Measurements from ENCODE around the gene MTARC2.

The MTARC2 gene

GRCh38 chr1:220787069-220787619 is 39.0 kb downstream of the MTARC2 start:
- ATAC-seq (replicated peaks) (peak; percentile 28 to 48), DNase-seq (no peak)
- Mint-ChIP-seq H3K4me3 (peak overlapping the region; percentile 81), H3K36me3 (peaks cover 3 to 5% of the 10 kb centered on the region in 2 donors), H3K27ac (peak overlapping the region; percentile 56), H3K4me1 (peaks cover 0 to 15% of the 10 kb centered on the region in 2 donors), H3K9me3 (peaks cover 0 to 4% of the 10 kb centered on the region in 2 donors), H3K27me3 (peaks cover 24 to 51% of the 10 kb centered on the region in 2 donors)

- no peak for DNase-seq
- H3K27ac Mint-ChIP-seq: no peak overlapping the region
- ATAC-seq (replicated peaks): no peak
- peaks cover 0 to 15% of the 10 kb centered on the region in 2 donors for H3K4me1 Mint-ChIP-seq
- no peak overlapping the region for H3K4me3 Mint-ChIP-seq
- peaks cover 0 to 4% of the 10 kb centered on the region in 2 donors for H3K9me3 Mint-ChIP-seq
- H3K36me3 Mint-ChIP-seq: peaks cover 3 to 5% of the 10 kb centered on the region in 2 donors
- H3K27me3 Mint-ChIP-seq: peaks cover 24 to 46% of the 10 kb centered on the region in 2 donors
Observed at GRCh38 chr1:220788900-220789299, 40.8 kb downstream of the MTARC2 start.

- H3K4me3 Mint-ChIP-seq: no peak overlapping the region
- peaks cover 18 to 40% of the 10 kb centered on the region in 2 donors for H3K27me3 Mint-ChIP-seq
- ATAC-seq (replicated peaks): no peak
- no peak overlapping the region for H3K27ac Mint-ChIP-seq
- H3K36me3 Mint-ChIP-seq: peaks cover 3 to 5% of the 10 kb centered on the region in 2 donors
- H3K9me3 Mint-ChIP-seq: peaks cover 0 to 4% of the 10 kb centered on the region in 2 donors
- H3K4me1 Mint-ChIP-seq: peaks cover 0 to 15% of the 10 kb centered on the region in 2 donors
- no peak for DNase-seq
Observed at GRCh38 chr1:220789532-220790147, 41.5 kb downstream of the MTARC2 start.

GRCh38 chr1:220791285-220791684 is 43.2 kb downstream of the MTARC2 start:
- ATAC-seq (replicated peaks) (no peak), DNase-seq (no peak)
- H3K36me3 Mint-ChIP-seq: peaks cover 2 to 5% of the 10 kb centered on the region in 2 donors
- peaks cover 4 to 23% of the 10 kb centered on the region in 2 donors for H3K27me3 Mint-ChIP-seq
- no peak overlapping the region for H3K4me3 Mint-ChIP-seq
- peaks cover 0 to 10% of the 10 kb centered on the region in 2 donors for H3K4me1 Mint-ChIP-seq
- no peak overlapping the region for H3K27ac Mint-ChIP-seq
- peaks cover 0 to 4% of the 10 kb centered on the region in 2 donors for H3K9me3 Mint-ChIP-seq

- ATAC-seq (replicated peaks): no peak
- DNase-seq: no peak
- Mint-ChIP-seq H3K27me3 (peaks cover 4 to 18% of the 10 kb centered on the region in 2 donors), H3K4me1 (peaks cover 0 to 5% of the 10 kb centered on the region in 2 donors), H3K36me3 (peaks cover 2 to 5% of the 10 kb centered on the region in 2 donors), H3K9me3 (peaks cover 0 to 4% of the 10 kb centered on the region in 2 donors), H3K27ac (no peak overlapping the region), H3K4me3 (no peak overlapping the region)
Observed at GRCh38 chr1:220791956-220792355, 43.8 kb downstream of the MTARC2 start.

- Mint-ChIP-seq H3K9me3 (no peaks in the 10 kb centered on the region), H3K4me3 (no peak overlapping the region), H3K27me3 (no peaks in the 10 kb centered on the region), H3K4me1 (no peaks in the 10 kb centered on the region), H3K27ac (no peak overlapping the region), H3K36me3 (no peaks in the 10 kb centered on the region)
- no peak for ATAC-seq (replicated peaks)
- DNase-seq: no peak
Observed at GRCh38 chr1:220796530-220796929, 48.4 kb downstream of the MTARC2 start.

- H3K36me3 Mint-ChIP-seq: no peaks in the 10 kb centered on the region
- DNase-seq: no peak
Observed at GRCh38 chr1:220797044-220797443, 48.9 kb downstream of the MTARC2 start.

GRCh38 chr1:220797553-220797952 is 49.4 kb downstream of the MTARC2 start:
- Mint-ChIP-seq H3K4me1 (no peaks in the 10 kb centered on the region), H3K4me3 (no peak overlapping the region), H3K27me3 (peaks cover 0 to 2% of the 10 kb centered on the region in 2 donors), H3K9me3 (no peaks in the 10 kb centered on the region), H3K36me3 (no peaks in the 10 kb centered on the region), H3K27ac (no peak overlapping the region)
- DNase-seq (no peak), ATAC-seq (replicated peaks) (no peak)

More at GRCh38 chr1:220797044-220797443, 48.9 kb downstream of the MTARC2 start:
- Mint-ChIP-seq H3K4me1 (no peaks in the 10 kb centered on the region), H3K27ac (no peak overlapping the region), H3K27me3 (no peaks in the 10 kb centered on the region), H3K4me3 (no peak overlapping the region), H3K9me3 (no peaks in the 10 kb centered on the region)
- ATAC-seq (replicated peaks): no peak

GRCh38 chr1:220798338-220798737 is 50.2 kb downstream of the MTARC2 start:
- Mint-ChIP-seq H3K4me1 (no peaks in the 10 kb centered on the region), H3K4me3 (no peak overlapping the region), H3K36me3 (no peaks in the 10 kb centered on the region), H3K27me3 (peaks cover 0 to 10% of the 10 kb centered on the region in 2 donors), H3K27ac (no peak overlapping the region), H3K9me3 (no peaks in the 10 kb centered on the region)
- ATAC-seq (replicated peaks): no peak
- DNase-seq: no peak

GRCh38 chr1:220800262-220800661 is 52.1 kb downstream of the MTARC2 start:
- Mint-ChIP-seq H3K36me3 (no peaks in the 10 kb centered on the region), H3K9me3 (no peaks in the 10 kb centered on the region), H3K4me1 (no peaks in the 10 kb centered on the region), H3K4me3 (no peak overlapping the region), H3K27ac (no peak overlapping the region), H3K27me3 (peaks cover 0 to 15% of the 10 kb centered on the region in 2 donors)
- no peak for DNase-seq
- no peak for ATAC-seq (replicated peaks)

- ATAC-seq (replicated peaks) (peak; percentile 53 to 69), DNase-seq (no peak)
- Mint-ChIP-seq H3K4me1 (no peaks in the 10 kb centered on the region), H3K4me3 (no peak overlapping the region), H3K9me3 (no peaks in the 10 kb centered on the region), H3K27ac (no peak overlapping the region), H3K36me3 (no peaks in the 10 kb centered on the region), H3K27me3 (peaks cover 0 to 15% of the 10 kb centered on the region in 2 donors)
Observed at GRCh38 chr1:220803401-220804201, 55.5 kb downstream of the MTARC2 start.

- H3K4me3 Mint-ChIP-seq: no peak overlapping the region
Observed at GRCh38 chr1:220804202-220804586, 56.1 kb downstream of the MTARC2 start.

GRCh38 chr1:220806408-220806807 is 58.3 kb downstream of the MTARC2 start:
- Mint-ChIP-seq H3K4me1 (peaks cover 5 to 9% of the 10 kb centered on the region in 2 donors), H3K27ac (no peak overlapping the region), H3K27me3 (peaks cover 0 to 26% of the 10 kb centered on the region in 2 donors), H3K4me3 (no peak overlapping the region), H3K9me3 (no peaks in the 10 kb centered on the region), H3K36me3 (no peaks in the 10 kb centered on the region)
- DNase-seq: no peak
- no peak for ATAC-seq (replicated peaks)

More at GRCh38 chr1:220804202-220804586, 56.1 kb downstream of the MTARC2 start:
- no peak overlapping the region for H3K27ac Mint-ChIP-seq
- H3K4me1 Mint-ChIP-seq: no peaks in the 10 kb centered on the region
- no peaks in the 10 kb centered on the region for H3K9me3 Mint-ChIP-seq
- ATAC-seq (replicated peaks) (no peak), DNase-seq (no peak)
- no peaks in the 10 kb centered on the region for H3K36me3 Mint-ChIP-seq
- H3K27me3 Mint-ChIP-seq: peaks cover 0 to 15% of the 10 kb centered on the region in 2 donors

GRCh38 chr1:220807726-220808125 is 59.6 kb downstream of the MTARC2 start:
- no peak for DNase-seq
- Mint-ChIP-seq H3K9me3 (no peaks in the 10 kb centered on the region), H3K27ac (no peak overlapping the region), H3K4me3 (no peak overlapping the region), H3K4me1 (peaks cover 5 to 9% of the 10 kb centered on the region in 2 donors), H3K27me3 (peaks cover 8 to 34% of the 10 kb centered on the region in 2 donors), H3K36me3 (no peaks in the 10 kb centered on the region)
- ATAC-seq (replicated peaks): no peak
